ENCODE results near the gene TATDN2. TPM values are rescaled to one million over a fixed set of nuclear protein-coding genes. Genes with fewer than 3 reads are reported as not detected.

Gene TATDN2
- total RNA-seq, 1 donor from 2014 or later = 36.0 TPM

- DNase-seq (no peak), ATAC-seq (no peak)
- Histone ChIP-seq H3K4me3 (no peak overlapping the region), H3K4me1 (no peaks in the 10 kb centered on the region), H3K27ac (no peak overlapping the region), H3K27me3 (ENCODE audit: low read depth) (peaks cover 18% of the 10 kb centered on the region), H3K9me3 (no peaks in the 10 kb centered on the region), H3K36me3 (no peaks in the 10 kb centered on the region)
- intact Hi-C loops (cut with DNase I) = no loop called here
- no peak for TF ChIP-seq CTCF (IDR thresholded peaks at IDR 0.05)
These were observed 81.3 kb downstream of the TATDN2 start for GRCh38 chr3:10329495-10330015.

- intact Hi-C loops (cut with DNase I) = no loop called here
- ATAC-seq = no peak
- H3K4me3 ChIP-seq = no peak overlapping the region
- no peaks in the 10 kb centered on the region for H3K36me3 ChIP-seq
- H3K9me3 ChIP-seq = no peaks in the 10 kb centered on the region
- TF ChIP-seq CTCF (IDR thresholded peaks at IDR 0.05) = no peak
- H3K4me1 ChIP-seq = no peaks in the 10 kb centered on the region
- no peak for DNase-seq
- no peak overlapping the region for H3K27ac ChIP-seq
- peaks cover 18% of the 10 kb centered on the region for H3K27me3 ChIP-seq (ENCODE audit: low read depth)
These were observed 82.1 kb downstream of the TATDN2 start for GRCh38 chr3:10330319-10330718.

Small RNA genes within 50 kb of the gene (microRNA-seq; reads per million reads assigned to microRNA genes)
- not detected for gene MIR378B (ENCODE audit: borderline number of aligned reads)

Other genes starting within 250 kb of the TATDN2 start
- 6.1 TPM for gene FANCD2, start 222.0 kb upstream of the TATDN2 start, total RNA-seq
- gene FANCD2OS, start 140.2 kb upstream of the TATDN2 start, total RNA-seq = not detected
- gene BRK1, start 132.8 kb upstream of the TATDN2 start, total RNA-seq = 116 TPM
- gene VHL, start 106.7 kb upstream of the TATDN2 start, total RNA-seq = 38.1 TPM
- gene IRAK2, start 83.5 kb upstream of the TATDN2 start, total RNA-seq = 3.9 TPM
- gene GHRL, start 44.5 kb downstream of the TATDN2 start, total RNA-seq = 2.5 TPM
- gene SEC13, start 72.7 kb downstream of the TATDN2 start, total RNA-seq = 76.3 TPM

Data from lower lobe of right lung (tissue), 2 donors.